NCI-H226 (cell line): ENCODE results near the gene CASZ1.

Source experiments
- DNase-seq: peaks from one replicate; pipeline ENCODE4 v3.0.0-alpha.2; 2015

Gene CASZ1

GRCh38 chr1:10631811-10632593, 164.4 kb downstream of the CASZ1 start:
- no peak for DNase-seq

- no peak for DNase-seq
Measured at GRCh38 chr1:10631121-10631810, 165.2 kb downstream of the CASZ1 start.

GRCh38 chr1:10630661-10631120, 165.8 kb downstream of the CASZ1 start:
- DNase-seq: no peak

GRCh38 chr1:10629816-10630571, 166.5 kb downstream of the CASZ1 start:
- DNase-seq: no peak

- DNase-seq: no peak
Measured at GRCh38 chr1:10629091-10629815, 167.2 kb downstream of the CASZ1 start.

GRCh38 chr1:10628685-10629084, 167.8 kb downstream of the CASZ1 start:
- DNase-seq: no peak

DNA sequence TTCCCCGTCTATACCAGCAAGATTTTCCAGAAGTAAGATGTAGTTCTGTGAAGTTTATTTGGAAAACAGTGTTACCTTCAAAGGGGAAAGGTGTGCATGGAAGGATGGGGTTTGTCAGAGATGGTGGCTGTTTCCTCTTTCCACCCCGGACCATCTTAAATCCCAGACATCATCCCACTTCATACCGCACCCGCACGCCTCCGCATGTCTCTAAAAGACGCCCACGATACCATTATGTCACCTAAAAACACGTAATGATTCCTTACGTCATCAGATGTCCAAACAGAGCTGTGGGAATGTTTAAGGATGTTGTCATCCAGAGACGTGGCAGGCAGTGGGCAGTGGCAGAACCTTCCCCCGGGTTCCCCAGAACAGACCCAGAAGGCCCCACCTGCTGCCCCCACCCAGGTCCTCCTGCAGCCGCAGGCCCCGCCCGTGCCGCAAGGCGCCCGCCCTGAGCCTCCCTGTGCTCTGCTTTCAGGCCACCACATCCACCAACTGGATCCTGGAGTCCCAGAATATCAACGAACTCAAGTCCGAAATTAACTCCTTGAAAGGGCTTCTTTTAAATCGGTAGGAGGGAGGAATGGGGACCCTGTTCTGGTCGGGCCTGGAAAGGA, 169.5 kb downstream of the CASZ1 start:
- no peak for DNase-seq

DNA sequence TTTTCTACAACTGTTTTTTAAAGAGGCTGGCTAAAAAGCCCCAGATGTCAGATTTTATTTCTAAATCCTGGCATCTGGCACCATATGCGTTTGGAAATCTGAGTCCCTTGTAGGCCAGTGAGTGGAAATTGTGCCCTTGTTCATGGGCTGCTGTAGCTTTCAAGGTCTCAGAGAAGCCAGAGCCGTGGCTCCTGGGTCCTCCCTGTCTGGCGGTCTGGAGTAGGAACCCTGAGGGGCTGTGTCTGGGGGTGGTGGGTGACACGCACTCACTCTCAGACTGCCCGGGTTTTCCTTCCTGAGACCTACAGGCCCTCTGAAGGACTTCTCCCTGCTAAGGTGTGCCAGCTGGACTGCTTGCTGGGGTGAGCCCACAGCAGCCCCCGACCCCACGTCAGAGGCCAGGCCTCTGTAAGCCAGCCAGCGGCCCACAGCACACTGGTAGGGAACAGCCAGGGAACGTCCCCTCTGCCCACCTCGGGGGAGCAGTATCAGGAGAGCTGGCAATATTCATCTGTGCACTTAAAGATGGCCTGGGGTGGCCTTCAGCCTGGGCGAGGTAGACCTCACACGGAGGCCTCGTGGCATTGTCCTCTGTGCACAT, 170.2 kb downstream of the CASZ1 start:
- DNase-seq: no peak

GRCh38 chr1:10625554-10625953, 170.9 kb downstream of the CASZ1 start:
- no peak for DNase-seq

- no peak for DNase-seq
Measured at GRCh38 chr1:10625076-10625475, 171.4 kb downstream of the CASZ1 start.

DNA sequence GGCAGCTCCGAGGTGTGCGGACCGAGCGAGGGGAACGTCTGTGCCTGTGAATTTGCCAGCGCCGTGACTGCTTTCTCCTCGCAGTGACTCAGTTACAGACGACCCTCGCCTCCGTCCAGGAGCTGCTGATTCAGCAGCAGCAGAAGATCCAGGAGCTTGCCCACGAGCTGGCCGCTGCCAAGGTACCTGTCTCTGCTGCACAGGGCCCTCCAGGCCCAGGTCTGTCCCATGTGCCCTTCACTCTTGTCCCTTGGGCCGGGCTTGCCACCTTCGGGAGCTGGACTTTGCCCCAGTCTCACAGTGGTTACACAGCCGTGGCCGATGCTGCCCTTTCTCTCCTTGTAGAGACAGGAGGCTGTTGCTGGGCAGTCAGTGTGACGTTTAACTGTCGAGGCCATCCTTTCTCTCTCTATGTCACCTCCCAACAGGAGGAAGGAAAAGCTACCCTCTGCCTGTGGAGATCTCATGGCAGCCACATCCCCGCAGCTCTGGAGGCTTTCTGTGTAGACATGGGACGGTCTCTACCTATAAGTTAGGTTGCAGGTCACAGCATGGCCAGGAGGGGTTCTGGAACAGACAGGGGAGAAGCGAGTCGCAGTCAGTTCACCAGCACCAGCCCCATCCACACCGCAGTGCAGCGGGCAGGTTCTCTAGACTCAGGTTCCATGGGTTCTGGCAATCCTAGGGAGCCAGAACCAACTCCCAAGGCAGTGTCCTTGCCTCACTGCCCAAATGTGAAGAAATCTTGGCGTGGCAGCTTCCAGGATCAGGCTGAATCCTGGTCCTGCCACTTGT, 172.0 kb downstream of the CASZ1 start:
- DNase-seq: no peak

DNA sequence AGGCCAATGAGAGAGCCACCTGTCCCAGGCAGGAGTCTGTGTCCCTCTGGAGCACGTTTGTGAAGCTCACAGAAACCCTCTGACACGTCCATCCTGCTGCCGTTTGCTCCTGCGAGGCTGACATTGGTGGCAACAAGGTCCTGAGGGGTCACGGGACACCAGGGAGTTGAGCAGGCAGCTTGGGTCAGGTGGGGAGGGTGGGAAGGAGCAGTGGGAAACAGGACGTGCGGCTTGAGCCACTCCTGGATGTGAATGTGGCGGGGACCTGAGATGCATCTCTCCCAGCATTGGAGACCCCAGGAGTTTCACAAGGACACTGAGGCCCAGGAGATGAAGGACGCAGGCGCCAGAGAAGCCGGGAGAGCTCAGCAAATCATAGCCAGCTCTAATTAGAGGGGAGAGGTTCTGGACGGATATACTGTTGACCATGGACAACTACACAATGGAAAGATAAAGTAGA, 172.7 kb downstream of the CASZ1 start:
- no peak for DNase-seq

DNA sequence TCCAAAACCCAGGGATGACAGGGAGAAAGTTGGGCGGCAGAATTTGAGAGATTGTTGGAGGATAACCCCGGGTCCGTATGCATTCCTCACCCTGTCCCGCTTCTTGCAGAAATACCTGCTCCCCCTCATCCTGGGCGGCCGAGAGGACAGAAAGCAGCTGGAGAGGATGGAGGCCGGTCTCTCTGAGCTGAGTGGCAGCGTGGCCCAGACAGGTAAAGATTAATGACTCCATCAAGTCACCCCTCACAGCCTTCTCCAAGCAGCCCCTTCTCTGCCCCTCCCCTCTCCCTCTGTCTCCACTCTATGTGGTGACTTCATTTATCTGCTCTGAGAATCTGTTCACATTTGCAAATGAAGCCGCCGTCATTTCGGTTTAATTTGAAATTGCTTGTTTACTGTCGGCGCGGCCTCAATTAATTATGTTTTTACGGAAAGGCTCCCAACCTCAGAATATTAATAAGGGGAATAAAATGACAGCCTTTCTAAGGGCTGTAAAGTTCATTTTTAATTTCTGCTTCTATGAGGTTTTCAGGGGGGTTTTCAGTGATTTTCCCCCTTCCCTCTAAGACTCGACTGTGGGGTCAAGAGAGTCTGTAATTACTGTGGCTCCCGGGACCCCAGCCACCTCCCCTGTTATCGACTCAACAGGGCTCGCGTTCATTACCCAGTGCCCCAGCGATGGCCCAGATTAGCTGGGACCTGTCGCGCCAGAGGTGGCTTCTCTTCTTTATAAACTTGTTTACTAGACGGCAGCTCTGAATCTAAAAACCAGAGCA, 173.3 kb downstream of the CASZ1 start:
- DNase-seq: no peak

- DNase-seq: no peak
Measured at GRCh38 chr1:10621906-10622305, 174.5 kb downstream of the CASZ1 start.

- no peak for DNase-seq
Measured at GRCh38 chr1:10620776-10621175, 175.7 kb downstream of the CASZ1 start.

DNA sequence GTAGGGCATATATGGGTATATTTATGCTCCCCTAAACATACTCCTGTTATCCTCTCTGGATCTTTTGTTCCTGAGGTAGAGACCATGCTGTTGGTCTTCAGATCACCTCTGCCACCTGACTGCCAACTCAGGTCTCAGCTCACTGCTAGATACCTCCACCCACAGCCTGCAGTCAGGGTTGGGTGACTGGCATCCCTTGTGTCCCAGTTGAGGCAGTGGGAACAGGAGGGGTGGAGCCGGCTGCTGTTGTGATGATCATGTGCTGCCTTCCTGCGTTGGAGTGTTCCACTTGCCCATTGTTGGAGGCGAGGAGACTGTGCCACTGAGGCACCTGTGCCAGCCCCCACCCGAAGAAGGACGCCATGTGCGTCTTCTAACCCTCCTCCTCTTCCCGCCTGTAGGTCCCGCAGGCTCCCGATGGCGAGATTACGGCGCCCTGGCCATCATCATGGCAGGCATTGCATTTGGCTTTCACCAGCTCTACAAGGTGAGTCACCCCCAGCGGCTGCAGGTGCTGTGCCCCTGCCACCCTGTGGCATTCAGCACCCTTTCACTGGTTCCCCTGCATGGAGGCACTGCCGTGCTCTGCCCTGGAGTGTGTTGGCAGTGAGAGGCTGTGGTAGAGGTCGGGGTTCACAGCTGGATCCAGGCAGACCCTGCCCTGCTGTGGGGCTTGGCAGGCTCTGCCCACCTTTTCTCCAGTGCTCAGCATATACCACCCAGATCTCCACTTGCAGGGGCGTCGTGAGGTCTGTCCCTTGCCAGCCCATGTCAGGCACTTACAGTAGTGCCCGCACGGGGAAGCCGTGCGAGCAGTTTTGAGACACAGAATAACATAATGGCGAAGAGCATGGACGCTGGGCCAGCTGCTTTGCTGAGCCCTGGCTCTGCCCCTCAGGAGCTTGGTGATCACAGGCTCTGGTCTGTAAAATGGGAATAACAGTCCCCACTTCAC, 178.2 kb downstream of the CASZ1 start:
- DNase-seq: no peak

DNA sequence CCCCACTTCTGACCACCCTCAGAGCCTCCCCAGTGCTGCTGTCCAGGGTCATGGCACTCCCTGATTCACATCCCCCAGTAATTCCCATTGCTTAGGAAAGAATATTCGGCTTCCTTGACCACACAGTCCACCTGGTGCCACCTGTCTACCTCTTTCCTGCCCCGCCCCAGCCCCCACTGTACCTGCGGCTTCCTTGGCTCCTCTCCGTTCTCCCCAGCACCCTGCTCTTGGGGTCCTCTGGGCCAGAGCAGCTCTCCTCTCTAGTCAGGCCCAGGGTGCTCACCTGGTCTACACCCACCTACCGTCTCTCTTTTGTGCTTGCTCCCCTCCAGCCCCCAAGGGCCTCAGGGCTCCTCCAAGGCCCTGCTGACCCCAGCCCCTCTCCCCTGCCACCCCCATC, 179.1 kb downstream of the CASZ1 start:
- no peak for DNase-seq

- no peak for DNase-seq
Measured at GRCh38 chr1:10616696-10617095, 179.8 kb downstream of the CASZ1 start.
